GM12878 (cell line): ENCODE measurements around the gene PLEKHN1. TPM values are rescaled to one million over a fixed set of nuclear protein-coding genes. Genes with fewer than 3 reads are reported as not detected.

Source experiments
- BCL11A ChIP-seq: IDR thresholded peaks from 2 replicates; pipeline ENCODE4 v1.6.1; 2011; ENCODE audit warnings: low read depth, low read length
- DPF2 ChIP-seq: fragments of 450-650 bp; IDR thresholded peaks from 2 replicates; pipeline ENCODE4 v1.6.1; 2017; ENCODE audit warnings: mild to moderate bottlenecking
- HDAC6 ChIP-seq: fragments of 200-600 bp; sonication (generic); IDR thresholded peaks from one replicate; pipeline ENCODE4 v1.8.0; 2017; ENCODE audit warnings: antibody characterized with exemption; ENCODE audit not compliant: unreplicated experiment
- KAT2A ChIP-seq: conservative IDR thresholded peaks from 2 replicates; pipeline ENCODE4 v1.6.1; 2011; ENCODE audit warnings: low read depth, low read length; ENCODE audit not compliant: control insufficient read depth
- MLLT1 ChIP-seq: fragments of 450-650 bp; IDR thresholded peaks from 2 replicates; pipeline ENCODE4 v1.6.1; 2016; ENCODE audit warnings: mild to moderate bottlenecking
- TBL1XR1 ChIP-seq: IDR thresholded peaks from 2 replicates; pipeline ENCODE4 v1.6.1; 2012; ENCODE audit warnings: low read depth, low read length, improper control_type of control experiment
- TCF3 ChIP-seq: IDR thresholded peaks from 2 replicates; pipeline ENCODE4 v1.6.1; 2012; ENCODE audit warnings: low read depth, mild to moderate bottlenecking, low read length, borderline replicate concordance; ENCODE audit not compliant: insufficient read depth
- USF1 ChIP-seq: IDR thresholded peaks from 2 replicates; pipeline ENCODE4 v1.6.1; 2011; ENCODE audit warnings: borderline replicate concordance, low read depth, mild to moderate bottlenecking, moderate library complexity, mixed read lengths, low read length; ENCODE audit not compliant: insufficient read depth; ENCODE audit errors: extremely low read length
- ZBED1 ChIP-seq: IDR thresholded peaks from 2 replicates; pipeline ENCODE4 v1.6.1; 2016; ENCODE audit warnings: borderline replicate concordance
- polyA plus RNA-seq, 11 experiments: library from polyadenylated mRNA; depleted of rRNA in 4 of 11; unstranded in 6 of 11; stranded (reverse) in 5 of 11; fragments of >200 nt; fragmentation: Nextera tagmentation in 4 of 11; fragmentation: Illumina TruSeq in 1 of 11; extraction: Ambion mirVana in 4 of 11; extraction: Trizol in 1 of 11; gene quantifications; 1 replicate in 1 of 11; 2 replicates in 10 of 11; pipeline versions ENCODE4 v1.2.1 to v1.2.3, GENCODE V29; 2011 to 2016; ENCODE audit warnings: inconsistent platforms in 2 of 11, missing spikeins in 2 of 11, low read depth in 1 of 11
- total RNA-seq, 4 experiments: library from RNA; depleted of rRNA in 3 of 4; stranded (reverse); fragments of >200 nt in 3 of 4; fragmentation: Illumina TruSeq in 1 of 4; extraction: Trizol in 1 of 4; gene quantifications; 2 replicates each; pipeline versions ENCODE4 v1.2.1 to v1.2.3, GENCODE V29; 2013 to 2021
- TF ChIP-seq, protein P1 (sequence below): fragments of 450-650 bp; IDR thresholded peaks from 2 replicates; pipeline ENCODE4 v1.6.1; 2018; ENCODE audit warnings: mild to moderate bottlenecking, low read depth, moderate library complexity; ENCODE audit not compliant: partially characterized antibody

PLEKHN1 gene
- total and polyA plus RNA-seq, 10 of the 15 experiments (the other 5 are each of a cell fraction or from before 2014, with no cell fraction given), result 0.04 to 0.26 (median 0.18) TPM; not detected in 6

GRCh38 chr1:1014799-1015681, 48.8 kb downstream of the PLEKHN1 start (continued):
- TF ChIP-seq USF1 (no peak), TCF3 (no peak), DPF2 (no peak), HDAC6 (no peak), MLLT1 (no peak), TBL1XR1 (no peak), ZBED1 (no peak), BCL11A (no peak), KAT2A (no peak)
- TF ChIP-seq, protein P1, sequence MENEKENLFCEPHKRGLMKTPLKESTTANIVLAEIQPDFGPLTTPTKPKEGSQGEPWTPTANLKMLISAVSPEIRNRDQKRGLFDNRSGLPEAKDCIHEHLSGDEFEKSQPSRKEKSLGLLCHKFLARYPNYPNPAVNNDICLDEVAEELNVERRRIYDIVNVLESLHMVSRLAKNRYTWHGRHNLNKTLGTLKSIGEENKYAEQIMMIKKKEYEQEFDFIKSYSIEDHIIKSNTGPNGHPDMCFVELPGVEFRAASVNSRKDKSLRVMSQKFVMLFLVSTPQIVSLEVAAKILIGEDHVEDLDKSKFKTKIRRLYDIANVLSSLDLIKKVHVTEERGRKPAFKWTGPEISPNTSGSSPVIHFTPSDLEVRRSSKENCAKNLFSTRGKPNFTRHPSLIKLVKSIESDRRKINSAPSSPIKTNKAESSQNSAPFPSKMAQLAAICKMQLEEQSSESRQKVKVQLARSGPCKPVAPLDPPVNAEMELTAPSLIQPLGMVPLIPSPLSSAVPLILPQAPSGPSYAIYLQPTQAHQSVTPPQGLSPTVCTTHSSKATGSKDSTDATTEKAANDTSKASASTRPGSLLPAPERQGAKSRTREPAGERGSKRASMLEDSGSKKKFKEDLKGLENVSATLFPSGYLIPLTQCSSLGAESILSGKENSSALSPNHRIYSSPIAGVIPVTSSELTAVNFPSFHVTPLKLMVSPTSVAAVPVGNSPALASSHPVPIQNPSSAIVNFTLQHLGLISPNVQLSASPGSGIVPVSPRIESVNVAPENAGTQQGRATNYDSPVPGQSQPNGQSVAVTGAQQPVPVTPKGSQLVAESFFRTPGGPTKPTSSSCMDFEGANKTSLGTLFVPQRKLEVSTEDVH, result no peak
